Gastrocnemius medialis (tissue), 4 donors: ENCODE results near the gene CHAF1B. TPM values are rescaled to one million over a fixed set of nuclear protein-coding genes. Genes with fewer than 3 reads are reported as not detected.

ENCODE experiments used
- ATAC-seq, 2 donors: fragments of 150-250 bp; one replicate each; pipeline ENCODE4 v1.9.1; 2016
- DNase-seq, 2 donors: peaks; one replicate each; pipeline ENCODE4 v3.0.0-alpha.2; 2019
- H3K27ac ChIP-seq, 4 donors: fragments of 200-600 bp; sonication (generic); 1 replicate in 1 of 4; 2 replicates in 3 of 4; pipeline ENCODE4 v1.5.1; 2016 to 2018; ENCODE audit warnings: mild to moderate bottlenecking in 2 of 4, moderate library complexity in 1 of 4
- H3K27me3 ChIP-seq, 3 donors: fragments of 200-600 bp; sonication (generic) in 2 of 3; 1 replicate in 1 of 3; 2 replicates in 2 of 3; pipeline versions ENCODE4 v1.5.1 to v1.6.0; 2016 to 2019; ENCODE audit warnings: mild to moderate bottlenecking in 1 of 3, moderate library complexity in 1 of 3
- H3K36me3 ChIP-seq, 2 donors: fragments of 200-600 bp; sonication (generic) in 1 of 2; one replicate each; pipeline ENCODE4 v1.5.1; 2017 to 2018
- H3K4me1 ChIP-seq, 2 donors: fragments of 200-600 bp; sonication (generic) in 1 of 2; one replicate each; pipeline ENCODE4 v1.5.1; 2016 to 2017; ENCODE audit warnings: mild to moderate bottlenecking in 2 of 2
- H3K4me3 ChIP-seq, 4 donors: fragments of 200-600 bp; sonication (generic) in 3 of 4; 1 replicate in 1 of 4; 2 replicates in 3 of 4; pipeline ENCODE4 v1.5.1; 2016 to 2019; ENCODE audit warnings: mild to moderate bottlenecking in 2 of 4
- H3K9me3 ChIP-seq, 3 donors: fragments of 200-600 bp; sonication (generic) in 2 of 3; 1 replicate in 1 of 3; 2 replicates in 2 of 3; pipeline ENCODE4 v1.5.1; 2016 to 2019
- CTCF ChIP-seq, 5 experiments: fragments of 450-650 bp in 3 of 5; fragments of 200-600 bp in 2 of 5; sonication (generic) in 2 of 5; IDR thresholded peaks in 4 of 5; conservative IDR thresholded peaks in 1 of 5; 1 replicate in 4 of 5; 2 replicates in 1 of 5; pipeline ENCODE4 v1.5.1; 2016 to 2019; ENCODE audit warnings: antibody characterized with exemption in 5 of 5, mild to moderate bottlenecking in 3 of 5, moderate library complexity in 3 of 5
- POLR2A ChIP-seq, 2 donors: fragments of 450-650 bp; IDR thresholded peaks; one replicate each; pipeline ENCODE4 v1.6.1; 2017; ENCODE audit warnings: antibody characterized with exemption in 2 of 2, mild to moderate bottlenecking in 2 of 2, moderate library complexity in 2 of 2
- in situ Hi-C, 4 donors: fragments of 200-750 bp; cut with MboI; loops; one replicate each; pipeline versions ENCODE4 v1.15.0 to v1.8.0; 2017; ENCODE audit warnings: low sequenced_read_pairs in 4 of 4
- intact Hi-C: fragments of 100-400 bp; cut with DNase I; formaldehyde crosslinking; loops from one replicate; pipeline ENCODE4 v1.15.1; 2023; ENCODE audit warnings: low total_unique reads
- total RNA-seq, 4 donors: library from RNA; depleted of rRNA; stranded (reverse); fragments of >200 nt; gene quantifications; one replicate each; pipeline versions ENCODE4 v1.1.0 to v1.2.3, GENCODE V29; 2016

CHAF1B gene
- total RNA-seq, 4 donors from 2014 or later: 2.5 to 20.2 (median 7.4) TPM

DNA sequence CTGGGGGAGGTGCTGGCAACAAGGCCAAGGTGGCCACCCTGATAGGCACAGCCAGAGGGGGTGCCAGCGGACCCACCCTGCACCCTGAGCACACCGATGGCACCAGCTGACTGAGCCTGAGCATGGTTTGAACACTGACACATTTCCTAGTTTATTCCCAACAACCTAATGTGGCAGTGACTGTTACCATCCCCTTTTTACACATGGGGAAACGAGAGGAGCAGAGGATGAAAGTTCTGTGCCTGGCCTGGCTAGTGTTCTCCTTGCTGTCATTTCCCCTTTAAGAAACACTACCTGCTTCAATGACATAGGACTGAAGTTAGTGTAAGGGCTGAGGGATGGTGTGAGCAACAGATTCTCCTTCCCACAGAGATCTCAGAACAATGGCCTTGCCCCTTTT lies 79.4 kb downstream of the CHAF1B start:
- ATAC-seq (no peak), DNase-seq (no peak)
- TF ChIP-seq POLR2A (IDR thresholded peaks at IDR 0.05) (no peak), CTCF (IDR thresholded peaks at IDR 0.05 in 4 of 5, conservative IDR thresholded peaks at IDR 0.05 in 1 of 5) (no peak)
- H3K4me1 ChIP-seq: peaks cover 9 to 15% of the 10 kb centered on the region in 2 donors
- no peak overlapping the region for H3K27ac ChIP-seq
- no peaks in the 10 kb centered on the region for H3K27me3 ChIP-seq
- in situ Hi-C loops: no loop called here
- intact Hi-C loops: no loop called here
- no peak overlapping the region for H3K4me3 ChIP-seq
- no peaks in the 10 kb centered on the region for H3K36me3 ChIP-seq
- H3K9me3 ChIP-seq: no peaks in the 10 kb centered on the region

GRCh38 chr21:36465478-36465877 lies 80.3 kb downstream of the CHAF1B start:
- Histone ChIP-seq H3K9me3 (no peaks in the 10 kb centered on the region), H3K36me3 (no peaks in the 10 kb centered on the region), H3K4me3 (no peak overlapping the region), H3K27ac (no peak overlapping the region), H3K4me1 (peaks cover 9 to 15% of the 10 kb centered on the region in 2 donors), H3K27me3 (no peaks in the 10 kb centered on the region)
- in situ Hi-C loops (no loop called here), intact Hi-C loops (no loop called here)
- DNase-seq: no peak
- TF ChIP-seq CTCF (IDR thresholded peaks at IDR 0.05 in 4 of 5, conservative IDR thresholded peaks at IDR 0.05 in 1 of 5) (no peak), POLR2A (IDR thresholded peaks at IDR 0.05) (no peak)
- ATAC-seq: no peak

GRCh38 chr21:36466061-36466511 lies 80.9 kb downstream of the CHAF1B start:
- Histone ChIP-seq H3K9me3 (no peaks in the 10 kb centered on the region), H3K27me3 (no peaks in the 10 kb centered on the region), H3K36me3 (no peaks in the 10 kb centered on the region), H3K27ac (no peak overlapping the region), H3K4me1 (peaks cover 9 to 15% of the 10 kb centered on the region in 2 donors), H3K4me3 (no peak overlapping the region)
- intact Hi-C loops: no loop called here
- in situ Hi-C loops: no loop called here
- DNase-seq (no peak), ATAC-seq (no peak)
- TF ChIP-seq POLR2A (IDR thresholded peaks at IDR 0.05): no peak
- no peak for TF ChIP-seq CTCF (IDR thresholded peaks at IDR 0.05 in 4 of 5, conservative IDR thresholded peaks at IDR 0.05 in 1 of 5)

Other genes with a start within 250 kb of the CHAF1B start
- gene DOP1B, start 228.6 kb upstream of the CHAF1B start, total RNA-seq: 10 to 100 TPM; 10.4 to 16.5 (median 13.5) TPM
- 10 to 100 TPM; 28.1 to 35.5 (median 31.7) TPM for gene MORC3, start 65.2 kb upstream of the CHAF1B start, total RNA-seq
- gene CLDN14, start 94.7 kb downstream of the CHAF1B start, total RNA-seq: under 1 TPM in 1 of 4 donors, not detected in 3; 0.20 TPM